LNCaP clone FGC (cell line): ENCODE measurements around the gene KIF12.

Source experiments
- DNase-seq: peaks from one replicate; pipeline ENCODE4 v3.0.0-alpha.2; 2011; ENCODE audit warnings: low read depth
- H3K4me3 ChIP-seq: 2 replicates; pipeline ENCODE4 v1.5.1; 2011; ENCODE audit warnings: mild to moderate bottlenecking, low read depth, low read length, control low read depth
- CTCF ChIP-seq: IDR thresholded peaks from 2 replicates; pipeline ENCODE4 v1.5.1; 2012; ENCODE audit warnings: mild to moderate bottlenecking; ENCODE audit not compliant: control insufficient read depth, insufficient read depth; ENCODE audit errors: extremely low read depth

Gene KIF12

GRCh38 chr9:114071197-114071795 is 27.8 kb downstream of the KIF12 start:
- DNase-seq = no peak
- H3K4me3 ChIP-seq = no peak overlapping the region
- no peak for TF ChIP-seq CTCF

- no peak overlapping the region for H3K4me3 ChIP-seq
- DNase-seq = no peak
- TF ChIP-seq CTCF = no peak
Observed at GRCh38 chr9:114070188-114071103, 28.6 kb downstream of the KIF12 start.

GRCh38 chr9:114069476-114070187 is 29.5 kb downstream of the KIF12 start:
- no peak for TF ChIP-seq CTCF
- no peak for DNase-seq
- no peak overlapping the region for H3K4me3 ChIP-seq

- TF ChIP-seq CTCF = no peak
- no peak overlapping the region for H3K4me3 ChIP-seq
- DNase-seq = no peak
Observed at GRCh38 chr9:114065304-114065703, 33.8 kb downstream of the KIF12 start.

GRCh38 chr9:114061830-114062474 is 37.1 kb downstream of the KIF12 start:
- TF ChIP-seq CTCF = no peak
- no peak for DNase-seq
- H3K4me3 ChIP-seq = no peak overlapping the region

GRCh38 chr9:114061292-114061691 is 37.8 kb downstream of the KIF12 start:
- no peak for TF ChIP-seq CTCF
- no peak overlapping the region for H3K4me3 ChIP-seq
- DNase-seq = no peak
